Naive thymus-derived CD4-positive, alpha-beta T cell (primary cell): ENCODE measurements around the gene SRGAP2B. TPM values are rescaled to one million over a fixed set of nuclear protein-coding genes. Genes with fewer than 3 reads are reported as not detected.
"Not testable (repeated sequence)": the region's sequence is repeated elsewhere in the genome, so short reads cannot be mapped to it uniquely, and the experiment has no call there.

Source experiments
- ATAC-seq: fragments of 150-1000 bp; cut with Tn5 transposase; 2 replicates; pipeline ENCODE4 v1.10.0; 2021; ENCODE audit warnings: mild to moderate bottlenecking, moderate library complexity
- CTCF ChIA-PET: fragments of 350-600 bp; sonication (Branson Sonifier 250); formaldehyde crosslinking; loops from one replicate; lab custom pipeline; 2021; ENCODE audit warnings: antibody characterized with exemption; lab: Charles Lee
- POLR2A ChIA-PET: fragments of 350-600 bp; sonication (Branson Sonifier 250); formaldehyde crosslinking; loops from one replicate; lab custom pipeline; 2021; ENCODE audit warnings: antibody characterized with exemption, inconsistent platforms; lab: Charles Lee
- DNase-seq, 9 donors: peaks; one replicate each; pipeline versions ENCODE4 v3.0.0 to v3.0.0-alpha.2; 2020 to 2022; ENCODE audit warnings: mixed read lengths in 1 of 9
- H3K27ac ChIP-seq: one replicate; pipeline ENCODE4 v1.7.0; 2013; ENCODE audit warnings: mild to moderate bottlenecking, low read depth, low read length, moderate library complexity
- H3K27me3 ChIP-seq, 2 donors: one replicate each; pipeline ENCODE4 v1.7.0; 2013; ENCODE audit warnings: low read length in 2 of 2, mild to moderate bottlenecking in 2 of 2, moderate library complexity in 2 of 2; ENCODE audit not compliant: control insufficient read depth in 2 of 2, insufficient read depth in 2 of 2
- H3K36me3 ChIP-seq, 3 experiments: 1 replicate in 2 of 3; 2 replicates in 1 of 3; pipeline ENCODE4 v1.7.0; 2013; ENCODE audit warnings: low read length in 3 of 3, mild to moderate bottlenecking in 3 of 3, moderate library complexity in 1 of 3; ENCODE audit not compliant: insufficient read depth in 3 of 3, control insufficient read depth in 2 of 3
- H3K4me1 ChIP-seq, 2 donors: one replicate each; pipeline ENCODE4 v1.7.0; 2013; ENCODE audit warnings: low read length in 2 of 2, mild to moderate bottlenecking in 2 of 2, moderate library complexity in 1 of 2; ENCODE audit not compliant: control insufficient read depth in 2 of 2, insufficient read depth in 2 of 2
- H3K4me3 ChIP-seq: 2 replicates; pipeline ENCODE4 v1.7.0; 2013; ENCODE audit warnings: mild to moderate bottlenecking, low read length
- H3K9me3 ChIP-seq, 3 experiments: 1 replicate in 2 of 3; 2 replicates in 1 of 3; pipeline ENCODE4 v1.7.0; 2013; ENCODE audit warnings: low read length in 3 of 3; ENCODE audit not compliant: control insufficient read depth in 2 of 3
- H3K27ac Mint-ChIP-seq, 9 donors: one replicate each; pipeline ENCODE4 v1.8.0; 2020 to 2022; ENCODE audit warnings: mixed read lengths in 9 of 9, mild to moderate bottlenecking in 8 of 9, moderate library complexity in 5 of 9, inconsistent platforms in 2 of 9
- H3K27me3 Mint-ChIP-seq, 5 donors: one replicate each; pipeline ENCODE4 v1.8.0; 2021 to 2022; ENCODE audit warnings: mixed read lengths in 5 of 5, mild to moderate bottlenecking in 1 of 5
- H3K36me3 Mint-ChIP-seq, 5 donors: one replicate each; pipeline ENCODE4 v1.8.0; 2020 to 2022; ENCODE audit warnings: mixed read lengths in 5 of 5, mild to moderate bottlenecking in 3 of 5, inconsistent platforms in 1 of 5
- H3K4me1 Mint-ChIP-seq, 7 donors: one replicate each; pipeline ENCODE4 v1.8.0; 2020 to 2022; ENCODE audit warnings: mixed read lengths in 7 of 7, mild to moderate bottlenecking in 3 of 7, inconsistent platforms in 1 of 7
- H3K4me3 Mint-ChIP-seq, 10 donors: one replicate each; pipeline ENCODE4 v1.8.0; 2020 to 2022; ENCODE audit warnings: mild to moderate bottlenecking in 10 of 10, mixed read lengths in 10 of 10, moderate library complexity in 6 of 10, inconsistent platforms in 2 of 10
- H3K9me3 Mint-ChIP-seq, 11 donors: one replicate each; pipeline ENCODE4 v1.8.0; 2020 to 2022; ENCODE audit warnings: mixed read lengths in 11 of 11, mild to moderate bottlenecking in 4 of 11, inconsistent platforms in 1 of 11, moderate library complexity in 1 of 11
- intact Hi-C, 2 donors: fragments of 100-400 bp; cut with micrococcal nuclease; formaldehyde crosslinking; loops; one replicate each; pipeline ENCODE4 v1.15.1; 2023
- polyA plus RNA-seq, 2 donors: library from polyadenylated mRNA; unstranded; fragments of 300-500 nt; fragmentation: Illumina TruSeq; gene quantifications; one replicate each; pipeline ENCODE4 v1.2.3, GENCODE V29; 2021
- total RNA-seq, 6 experiments: library from RNA in 5 of 6; stranded (reverse) in 5 of 6; gene quantifications; 1 replicate in 5 of 6; 2 replicates in 1 of 6; pipeline ENCODE4 v1.2.3 and lab custom pipeline; 2021 to 2026

The SRGAP2B gene
- total and polyA plus RNA-seq, 7 experiments from 2014 or later = 0.85 to 37.3 (median 18.1) TPM

DNA sequence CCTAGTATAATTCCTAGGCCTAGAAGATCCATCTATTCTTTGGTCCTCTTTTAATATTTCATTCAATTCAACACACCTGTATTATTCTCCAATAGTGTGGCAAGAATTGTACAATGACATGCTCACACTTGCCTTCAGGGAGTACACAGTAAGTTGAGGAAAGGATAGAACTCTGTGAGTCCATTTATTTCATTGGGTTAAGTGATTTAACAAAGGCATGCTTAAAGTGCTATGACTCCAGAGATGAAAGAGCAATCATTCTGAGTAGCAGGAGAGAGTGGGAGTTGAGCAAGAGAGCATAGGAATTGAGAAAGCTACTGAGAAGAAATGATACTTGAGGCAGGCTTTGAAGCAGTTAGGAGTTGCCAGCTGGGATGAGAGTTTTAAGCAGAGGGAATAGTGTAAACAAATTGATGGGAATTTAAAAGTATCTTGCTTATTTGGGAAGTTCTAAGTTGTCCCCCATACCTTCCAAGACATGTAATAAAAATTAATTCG is 19.5 kb upstream of the SRGAP2B start:
- H3K27me3 Mint-ChIP-seq = not testable (repeated sequence)

GRCh38 chr1:145112703-145113102 is 17.6 kb upstream of the SRGAP2B start:
- H3K27me3 ChIP-seq, intact Hi-C loops, CTCF ChIA-PET, POLR2A ChIA-PET, H3K4me3 ChIP-seq, H3K27me3 Mint-ChIP-seq, ATAC-seq, H3K4me1 Mint-ChIP-seq, H3K27ac Mint-ChIP-seq, H3K4me3 Mint-ChIP-seq, H3K36me3 ChIP-seq, H3K9me3 Mint-ChIP-seq, DNase-seq, H3K4me1 ChIP-seq, H3K27ac ChIP-seq, H3K36me3 Mint-ChIP-seq, H3K9me3 ChIP-seq: not testable (repeated sequence)

More for the DNA sequence above, 19.5 kb upstream of the SRGAP2B start:
- H3K9me3 Mint-ChIP-seq, H3K4me3 Mint-ChIP-seq, H3K36me3 ChIP-seq, ATAC-seq, intact Hi-C loops, H3K9me3 ChIP-seq, CTCF ChIA-PET, H3K4me1 ChIP-seq, H3K4me1 Mint-ChIP-seq, H3K27ac Mint-ChIP-seq, POLR2A ChIA-PET, H3K27ac ChIP-seq, DNase-seq, H3K4me3 ChIP-seq, H3K36me3 Mint-ChIP-seq, H3K27me3 ChIP-seq: not testable (repeated sequence)

DNA sequence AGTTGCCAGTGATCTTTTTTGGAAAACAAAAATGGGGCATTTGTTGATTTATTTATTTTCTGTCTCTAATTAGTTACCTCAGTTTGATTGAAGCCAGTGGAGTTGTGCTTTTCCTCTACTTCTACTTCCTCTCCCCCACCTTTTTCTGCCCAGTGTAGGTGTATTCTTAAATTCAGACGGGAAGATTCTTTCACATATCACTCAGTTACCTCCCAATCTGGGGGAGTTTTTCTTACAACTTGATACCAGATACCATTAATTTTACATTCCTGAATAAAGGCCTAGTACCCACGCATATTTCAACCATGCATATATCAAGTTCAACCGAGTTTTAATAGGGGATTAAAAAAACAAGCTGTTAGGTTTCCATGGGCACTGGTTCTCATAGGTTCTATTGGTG is 16.5 kb upstream of the SRGAP2B start:
- H3K9me3 Mint-ChIP-seq, H3K27ac ChIP-seq, H3K36me3 Mint-ChIP-seq, H3K27me3 Mint-ChIP-seq, POLR2A ChIA-PET, H3K36me3 ChIP-seq, H3K27me3 ChIP-seq, ATAC-seq, H3K27ac Mint-ChIP-seq, CTCF ChIA-PET, intact Hi-C loops, H3K9me3 ChIP-seq, H3K4me3 Mint-ChIP-seq, DNase-seq, H3K4me3 ChIP-seq, H3K4me1 Mint-ChIP-seq, H3K4me1 ChIP-seq: not testable (repeated sequence)

GRCh38 chr1:145103294-145103693 is 8.2 kb upstream of the SRGAP2B start:
- H3K27me3 Mint-ChIP-seq, POLR2A ChIA-PET, intact Hi-C loops, H3K27me3 ChIP-seq, H3K27ac Mint-ChIP-seq, ATAC-seq, H3K9me3 ChIP-seq, H3K4me3 Mint-ChIP-seq, H3K9me3 Mint-ChIP-seq, H3K4me1 Mint-ChIP-seq, H3K4me3 ChIP-seq, H3K36me3 Mint-ChIP-seq, DNase-seq, H3K27ac ChIP-seq, CTCF ChIA-PET, H3K36me3 ChIP-seq, H3K4me1 ChIP-seq: not testable (repeated sequence)

GRCh38 chr1:145101725-145102124 is 6.6 kb upstream of the SRGAP2B start:
- H3K36me3 ChIP-seq, intact Hi-C loops, H3K4me1 Mint-ChIP-seq, CTCF ChIA-PET, H3K9me3 Mint-ChIP-seq, H3K27me3 ChIP-seq, H3K27ac Mint-ChIP-seq, H3K9me3 ChIP-seq, H3K36me3 Mint-ChIP-seq, H3K4me3 ChIP-seq, ATAC-seq, H3K27ac ChIP-seq, POLR2A ChIA-PET, H3K4me1 ChIP-seq, DNase-seq, H3K27me3 Mint-ChIP-seq, H3K4me3 Mint-ChIP-seq: not testable (repeated sequence)

DNA sequence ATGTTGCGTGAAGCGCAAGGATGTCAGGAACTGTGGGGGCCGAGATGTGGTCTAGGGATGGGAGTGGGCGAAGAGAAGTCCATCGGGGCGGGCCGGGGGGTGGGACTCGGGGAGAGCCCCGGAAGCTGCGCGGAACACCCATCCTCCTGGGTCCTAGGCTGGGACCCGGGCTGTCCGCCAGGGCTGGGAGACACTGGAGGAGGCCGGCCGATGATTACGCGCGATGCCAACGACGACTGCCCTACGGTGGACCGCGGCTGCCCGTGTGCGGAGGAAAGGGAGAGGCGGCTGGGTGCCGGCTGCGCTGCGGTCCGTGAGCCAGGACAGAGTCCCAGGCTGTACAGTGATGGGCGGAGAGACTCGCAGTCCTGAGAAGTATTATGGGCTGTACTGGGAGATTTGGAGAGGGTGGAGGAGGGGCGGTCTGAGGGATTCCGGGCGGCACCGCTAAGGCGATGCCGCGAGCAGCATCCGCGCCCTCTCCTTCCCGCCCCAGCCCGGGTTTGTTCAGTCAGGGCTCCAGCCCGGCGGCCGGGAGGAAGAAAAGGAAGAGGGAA is 395 bp downstream of the SRGAP2B start:
- H3K27me3 ChIP-seq, H3K36me3 Mint-ChIP-seq, H3K27me3 Mint-ChIP-seq, CTCF ChIA-PET, ATAC-seq, H3K9me3 ChIP-seq, POLR2A ChIA-PET, H3K4me1 Mint-ChIP-seq, H3K9me3 Mint-ChIP-seq, H3K27ac Mint-ChIP-seq, H3K27ac ChIP-seq, H3K4me1 ChIP-seq, intact Hi-C loops, H3K4me3 ChIP-seq, H3K36me3 ChIP-seq: not testable (repeated sequence)
- peak overlapping the region in 4 of 10 donors; percentile 38 to 68 (median 46) for H3K4me3 Mint-ChIP-seq
- peak in 4 of 9 donors; percentile 5 to 22 (median 6) for DNase-seq

DNA sequence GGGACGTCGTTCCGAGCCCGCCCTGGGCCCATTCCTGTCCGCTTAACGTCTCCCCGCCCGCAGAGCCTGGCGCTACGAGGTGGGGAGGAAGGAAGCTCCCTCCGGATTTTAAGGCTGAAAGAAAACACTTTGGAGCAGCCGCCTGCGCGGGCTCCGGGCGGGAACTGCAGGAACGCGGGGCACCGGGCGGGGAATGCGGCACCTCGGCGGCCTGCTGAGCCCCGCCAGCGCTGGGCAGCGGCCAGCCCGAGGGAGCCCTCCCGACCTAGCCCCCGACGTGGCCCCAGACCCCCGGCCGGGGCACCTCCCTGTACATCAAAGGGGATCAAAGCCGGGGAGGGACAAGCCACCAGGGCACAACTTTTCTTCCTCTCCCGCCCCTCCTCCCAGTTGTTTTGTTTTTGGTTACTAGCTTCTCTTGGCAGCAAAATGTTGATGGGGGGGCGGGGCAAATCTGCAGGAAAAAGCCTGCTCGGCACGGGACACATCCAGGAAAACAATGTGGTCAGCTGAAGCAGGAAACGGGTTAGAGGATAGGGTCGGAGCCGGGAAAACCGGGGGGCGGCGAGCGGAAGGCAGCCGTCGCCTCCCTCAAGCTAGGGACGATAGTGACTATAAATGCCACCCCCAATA is 1.5 kb downstream of the SRGAP2B start:
- CTCF ChIA-PET, H3K27me3 ChIP-seq, H3K27ac ChIP-seq, H3K4me1 Mint-ChIP-seq, H3K36me3 Mint-ChIP-seq, H3K4me3 ChIP-seq, H3K9me3 ChIP-seq, H3K4me1 ChIP-seq, intact Hi-C loops, H3K36me3 ChIP-seq, H3K27me3 Mint-ChIP-seq, POLR2A ChIA-PET, ATAC-seq, H3K9me3 Mint-ChIP-seq: not testable (repeated sequence)
- DNase-seq = peak in 3 of 9 donors; percentile 0 to 15 (median 2)
- Mint-ChIP-seq H3K27ac (peak overlapping the region in 3 of 9 donors; percentile 31 to 92 (median 89)), H3K4me3 (peak overlapping the region; percentile 79 to 95 (median 90))
